Uterus (tissue), 4 donors: ENCODE data around the gene HNRNPL. TPM values are rescaled to one million over a fixed set of nuclear protein-coding genes. Genes with fewer than 3 reads are reported as not detected.
"Not testable (repeated sequence)": the region's sequence is repeated elsewhere in the genome, so short reads cannot be mapped to it uniquely, and the experiment has no call there.

ENCODE experiments used
- DNase-seq, 2 donors: peaks; one replicate each; pipeline ENCODE4 v3.0.0-alpha.2; 2019 to 2020
- H3K27ac ChIP-seq, 2 donors: fragments of 200-600 bp; sonication (generic); 1 replicate in 1 of 2; 2 replicates in 1 of 2; pipeline ENCODE4 v1.5.1; 2016 to 2018
- H3K27me3 ChIP-seq, 2 donors: fragments of 200-600 bp; sonication (generic); one replicate each; pipeline ENCODE4 v1.5.1; 2018 to 2019; ENCODE audit warnings: control low read depth in 1 of 2
- H3K36me3 ChIP-seq, 2 donors: fragments of 200-600 bp; sonication (generic); one replicate each; pipeline ENCODE4 v1.5.1; 2019; ENCODE audit warnings: control low read depth in 1 of 2
- H3K4me1 ChIP-seq, 2 donors: fragments of 200-600 bp; sonication (generic); one replicate each; pipeline ENCODE4 v1.5.1; 2018 to 2019; ENCODE audit warnings: control low read depth in 1 of 2
- H3K4me3 ChIP-seq, 2 donors: fragments of 200-600 bp; sonication (generic); 1 replicate in 1 of 2; 2 replicates in 1 of 2; pipeline ENCODE4 v1.5.1; 2018 to 2019; ENCODE audit warnings: mild to moderate bottlenecking in 1 of 2
- H3K9me3 ChIP-seq, 2 donors: fragments of 200-600 bp; sonication (generic); one replicate each; pipeline ENCODE4 v1.5.1; 2019; ENCODE audit warnings: control low read depth in 1 of 2
- CTCF ChIP-seq, 4 experiments: fragments of 200-600 bp in 2 of 4; fragments of 450-650 bp in 2 of 4; sonication (generic) in 2 of 4; IDR thresholded peaks; one replicate each; pipeline ENCODE4 v1.5.1; 2016 to 2019; ENCODE audit warnings: antibody characterized with exemption in 4 of 4, mild to moderate bottlenecking in 2 of 4, moderate library complexity in 1 of 4
- POLR2A ChIP-seq, 2 donors: fragments of 450-650 bp; IDR thresholded peaks; one replicate each; pipeline ENCODE4 v1.6.1; 2016; ENCODE audit warnings: antibody characterized with exemption in 2 of 2, mild to moderate bottlenecking in 1 of 2, moderate library complexity in 1 of 2
- intact Hi-C: fragments of 100-400 bp; cut with DNase I; formaldehyde crosslinking; loops from one replicate; pipeline ENCODE4 v1.15.1; 2023; ENCODE audit warnings: low total_unique reads
- total RNA-seq, 4 donors: library from RNA; depleted of rRNA in 3 of 4; stranded (reverse); fragments of >200 nt in 3 of 4; gene quantifications; one replicate each; pipeline versions ENCODE4 v1.1.0 to v1.2.4, GENCODE V29; 2014 to 2023
- donor health status: DM: yes; HTN: yes; CAD: no.

HNRNPL gene
- total RNA-seq, 4 donors from 2014 or later: 65.8 to 353 (median 177) TPM

- no peak for DNase-seq
- no peaks in the 10 kb centered on the region for H3K9me3 ChIP-seq
- intact Hi-C loops: no loop called here
- H3K4me1 ChIP-seq: no peaks in the 10 kb centered on the region
- H3K27ac ChIP-seq: no peak overlapping the region
- H3K4me3 ChIP-seq: no peak overlapping the region
- H3K36me3 ChIP-seq: no peaks in the 10 kb centered on the region
- no peak for TF ChIP-seq POLR2A (IDR thresholded peaks at IDR 0.05)
- H3K27me3 ChIP-seq: no peaks in the 10 kb centered on the region
Observed at GRCh38 chr19:38817081-38817480, 32.7 kb downstream of the HNRNPL start.

- Histone ChIP-seq H3K36me3 (no peaks in the 10 kb centered on the region), H3K9me3 (no peaks in the 10 kb centered on the region), H3K4me1 (no peaks in the 10 kb centered on the region), H3K4me3 (no peak overlapping the region), H3K27me3 (no peaks in the 10 kb centered on the region), H3K27ac (no peak overlapping the region)
- DNase-seq: no peak
- intact Hi-C loops: no loop called here
- TF ChIP-seq POLR2A (IDR thresholded peaks at IDR 0.05) (no peak), CTCF (IDR thresholded peaks at IDR 0.05) (no peak)
Observed at GRCh38 chr19:38816131-38816750, 33.5 kb downstream of the HNRNPL start.

DNA sequence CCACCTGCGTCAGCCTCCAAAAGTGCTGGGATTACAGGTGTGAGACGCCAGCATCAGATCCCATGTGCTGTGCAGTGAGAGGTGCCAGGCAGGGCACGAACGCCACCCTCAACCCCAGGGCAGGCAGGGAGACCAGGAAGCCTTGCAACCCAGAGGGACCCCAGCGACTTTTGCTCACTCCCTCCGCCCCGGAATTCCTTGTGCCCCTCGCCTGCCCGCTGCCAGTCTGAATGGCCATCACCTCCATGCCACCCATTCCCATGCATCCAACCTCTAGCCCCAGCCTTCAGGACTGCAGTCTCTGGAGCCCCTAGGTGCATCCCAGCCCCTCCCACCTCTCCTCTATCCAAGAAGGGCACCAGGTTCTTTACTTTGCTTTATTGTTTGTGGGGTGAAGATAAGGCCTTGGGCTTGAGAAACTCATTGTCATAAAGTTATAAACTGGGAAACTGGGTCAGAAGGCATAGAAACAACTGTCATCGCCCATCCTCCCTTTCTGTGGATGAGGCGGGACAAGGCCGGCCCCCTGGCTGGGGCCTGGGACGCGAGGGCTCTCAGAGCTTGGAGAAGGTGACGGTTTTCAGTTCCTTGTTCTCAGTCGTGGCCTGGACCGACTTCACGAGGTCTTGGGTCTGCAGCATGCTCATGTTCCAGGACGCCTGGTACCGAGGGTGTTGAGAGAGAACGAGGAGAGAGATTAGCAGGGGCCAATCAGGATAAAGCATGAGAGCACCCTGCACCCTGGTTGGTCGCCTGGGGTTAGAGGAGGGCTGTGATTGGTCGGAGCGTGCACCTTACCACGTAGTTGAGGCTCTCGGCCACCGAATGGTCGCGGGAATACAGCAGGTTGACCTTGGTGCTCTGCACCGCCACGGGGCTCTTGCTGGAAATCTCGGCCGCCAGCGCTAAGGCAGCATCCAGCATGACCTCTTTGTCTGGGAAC, 34.5 kb downstream of the HNRNPL start:
- no peak for DNase-seq
- no peaks in the 10 kb centered on the region for H3K9me3 ChIP-seq
- H3K4me1 ChIP-seq: no peaks in the 10 kb centered on the region
- H3K4me3 ChIP-seq: no peak overlapping the region
- no peaks in the 10 kb centered on the region for H3K27me3 ChIP-seq
- TF ChIP-seq POLR2A (IDR thresholded peaks at IDR 0.05) (no peak), CTCF (IDR thresholded peaks at IDR 0.05) (no peak)
- no peaks in the 10 kb centered on the region for H3K36me3 ChIP-seq
- H3K27ac ChIP-seq: no peak overlapping the region
- intact Hi-C loops: no loop called here

GRCh38 chr19:38813932-38814331, 35.9 kb downstream of the HNRNPL start:
- DNase-seq, H3K36me3 ChIP-seq, intact Hi-C loops: not testable (repeated sequence)

DNA sequence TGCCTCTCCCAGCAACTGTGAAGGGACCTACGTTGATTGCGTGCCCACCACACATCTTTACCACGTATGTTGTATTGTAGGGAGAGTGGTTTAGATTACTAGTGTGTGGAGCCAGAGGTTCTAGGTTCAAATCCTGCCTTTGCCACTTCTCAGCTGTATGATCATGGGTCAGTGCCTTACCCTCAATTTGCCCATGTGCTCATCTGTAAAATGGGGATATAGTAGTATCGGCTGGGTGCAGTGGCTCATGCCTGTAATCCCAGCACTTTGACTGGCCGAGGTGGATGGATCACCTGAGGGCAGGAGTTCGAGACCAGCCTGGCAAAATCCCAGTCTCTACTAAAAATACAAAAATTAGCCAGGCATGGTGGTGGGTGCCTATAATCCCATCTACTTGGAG, 36.5 kb downstream of the HNRNPL start:
- Histone ChIP-seq H3K27ac (no peak overlapping the region), H3K4me3 (no peak overlapping the region), H3K27me3 (no peaks in the 10 kb centered on the region), H3K9me3 (no peaks in the 10 kb centered on the region), H3K4me1 (no peaks in the 10 kb centered on the region), H3K36me3 (no peaks in the 10 kb centered on the region)
- intact Hi-C loops: no loop called here
- DNase-seq: no peak
- TF ChIP-seq CTCF (IDR thresholded peaks at IDR 0.05) (no peak), POLR2A (IDR thresholded peaks at IDR 0.05) (no peak)

More at GRCh38 chr19:38813932-38814331, 35.9 kb downstream of the HNRNPL start:
- H3K4me1 ChIP-seq, H3K27me3 ChIP-seq, H3K27ac ChIP-seq, H3K9me3 ChIP-seq, H3K4me3 ChIP-seq: not testable (repeated sequence)

- H3K9me3 ChIP-seq: no peaks in the 10 kb centered on the region
- no peaks in the 10 kb centered on the region for H3K36me3 ChIP-seq
- no peak for TF ChIP-seq POLR2A (IDR thresholded peaks at IDR 0.05)
- TF ChIP-seq CTCF (IDR thresholded peaks at IDR 0.05): no peak
- intact Hi-C loops: no loop called here
- DNase-seq: no peak
- no peak within 1 kb of the TSS for H3K4me3 ChIP-seq
- no peak within 1 kb of the TSS for H3K27ac ChIP-seq
- H3K27me3 ChIP-seq: no peaks in the 10 kb centered on the region
- H3K4me1 ChIP-seq: no peaks in the 10 kb centered on the region
Observed at GRCh38 chr19:38812841-38813320, 36.9 kb downstream of the HNRNPL start, which contains the start of gene LGALS4. LGALS4 (minus strand) TSS chr19:38812945; CDS start chr19:38812886, 59 bp downstream.
